Panc1 (cell line): ENCODE measurements around the gene ITGBL1. TPM values are rescaled to one million over a fixed set of nuclear protein-coding genes. Genes with fewer than 3 reads are reported as not detected.

Source experiments
- ATAC-seq: fragments of 200-7000 bp; cut with Tn5 transposase; 2 replicates; pipeline ENCODE4 v1.9.1; 2020; ENCODE audit warnings: mild to moderate bottlenecking, moderate library complexity
- BruUV-seq: library from RNA; stranded (reverse); fragments of 400-500 nt; replicated peaks from 2 replicates; lab custom pipeline; 2021; lab: Mats Ljungman, UMichigan
- CTCF ChIA-PET: fragments of 300-600 bp; sonication (Branson Sonifier 250); formaldehyde crosslinking; loops from one replicate; lab custom pipeline; 2022; ENCODE audit warnings: antibody characterized with exemption; lab: Charles Lee
- POLR2A ChIA-PET: fragments of 300-600 bp; sonication (Branson Sonifier 250); formaldehyde crosslinking; loops from one replicate; lab custom pipeline; 2022; ENCODE audit warnings: antibody characterized with exemption; lab: Charles Lee
- DNase-seq: peaks from one replicate; pipeline ENCODE4 v3.0.0-alpha.2; 2010; ENCODE audit warnings: low read depth, low spot score
- H3K27ac ChIP-seq: 2 replicates; pipeline ENCODE4 v1.5.1; 2011; ENCODE audit warnings: mild to moderate bottlenecking, low read length, inconsistent platforms
- H3K27me3 ChIP-seq: fragments of 200-500 bp; sonication (Bioruptor generic); 2 replicates; pipeline ENCODE4 v1.6.0; 2014; ENCODE audit warnings: low read length, inconsistent platforms; ENCODE audit not compliant: control insufficient read depth, insufficient read depth
- H3K36me3 ChIP-seq: fragments of 200-500 bp; sonication (Bioruptor generic); 2 replicates; pipeline ENCODE4 v1.5.1; 2014; ENCODE audit warnings: inconsistent platforms, mild to moderate bottlenecking, low read length, moderate library complexity; ENCODE audit not compliant: control insufficient read depth, insufficient read depth
- H3K4me1 ChIP-seq: 2 replicates; pipeline ENCODE4 v1.5.1; 2011; ENCODE audit warnings: inconsistent platforms, mild to moderate bottlenecking, low read length, moderate library complexity; ENCODE audit not compliant: control insufficient read depth, insufficient read depth
- H3K4me3 ChIP-seq, 2 experiments: 2 replicates each; pipeline ENCODE4 v1.5.1; 2011 to 2012; ENCODE audit warnings: low read depth in 2 of 2, low read length in 2 of 2, mild to moderate bottlenecking in 2 of 2, inconsistent platforms in 1 of 2, moderate library complexity in 1 of 2
- H3K9me3 ChIP-seq: fragments of 200-500 bp; sonication (Bioruptor generic); 2 replicates; pipeline ENCODE4 v1.5.1; 2014; ENCODE audit warnings: low read depth, mild to moderate bottlenecking, inconsistent platforms, low read length, moderate library complexity; ENCODE audit not compliant: control insufficient read depth, insufficient read depth
- CTCF ChIP-seq: fragments of 450-650 bp; IDR thresholded peaks from 2 replicates; pipeline ENCODE4 v1.5.1; 2017; ENCODE audit warnings: mild to moderate bottlenecking
- POLR2AphosphoS5 ChIP-seq: IDR thresholded peaks from 2 replicates; pipeline ENCODE4 v1.6.1; 2012; ENCODE audit warnings: mild to moderate bottlenecking, low read depth, low read length, moderate library complexity
- REST ChIP-seq, 2 experiments: IDR thresholded peaks; 2 replicates each; pipeline ENCODE4 v1.6.1; 2011 to 2012; ENCODE audit warnings: low read depth in 2 of 2, control low read depth in 1 of 2, low read length in 1 of 2, mild to moderate bottlenecking in 1 of 2, moderate library complexity in 1 of 2; ENCODE audit not compliant: insufficient read depth in 1 of 2
- SIN3A ChIP-seq: IDR thresholded peaks from 2 replicates; pipeline ENCODE4 v1.6.1; 2012; ENCODE audit warnings: low read depth, mild to moderate bottlenecking, low read length, moderate library complexity, borderline replicate concordance; ENCODE audit not compliant: insufficient read depth
- TCF7L2 ChIP-seq: IDR thresholded peaks from 2 replicates; pipeline ENCODE4 v1.6.1; 2011; ENCODE audit warnings: mild to moderate bottlenecking, low read depth, low read length, inconsistent platforms
- in situ Hi-C: cut with HindIII; loops from 2 replicates; pipeline ENCODE4 v1.10.0; 2016; ENCODE audit warnings: low sequenced_read_pairs, low pct_unique_long_range_greater_than_20kb
- intact Hi-C: fragments of 100-400 bp; cut with micrococcal nuclease; formaldehyde crosslinking; loops from one replicate; pipeline ENCODE4 v1.10.0; 2022; ENCODE audit not compliant: unreplicated experiment
- total RNA-seq: library from RNA; stranded (reverse); gene quantifications from one replicate; pipeline ENCODE4 v1.2.1, GENCODE V29; 2021; ENCODE audit not compliant: unreplicated experiment

Gene ITGBL1
- total RNA-seq, 1 experiment from 2014 or later = 14.3 TPM

GRCh38 chr13:101747039-101747438, 294.6 kb downstream of the ITGBL1 start:
- H3K9me3 ChIP-seq = no peaks in the 10 kb centered on the region
- ChIA-PET POLR2A (no interaction called here), CTCF (no interaction called here)
- BruUV-seq = no TSS peak
- TF ChIP-seq REST (IDR thresholded peaks at IDR 0.05; ENCODE audit: insufficient read depth in 1 of 2, low read depth in 2 of 2, low read length in 1 of 2) (no peak), CTCF (no peak), TCF7L2 (no peak), POLR2AphosphoS5 (no peak)
- in situ Hi-C loops = no loop called here
- no peaks in the 10 kb centered on the region for H3K36me3 ChIP-seq
- no peaks in the 10 kb centered on the region; the same call in none of the 2 replicates for H3K4me1 ChIP-seq
- H3K27me3 ChIP-seq = no peaks in the 10 kb centered on the region
- ATAC-seq (no peak), DNase-seq (no peak)
- intact Hi-C loops = no loop called here
- no peak overlapping the region for H3K27ac ChIP-seq
- no peak overlapping the region for H3K4me3 ChIP-seq

GRCh38 chr13:101749584-101749983, 297.1 kb downstream of the ITGBL1 start:
- intact Hi-C loops = no loop called here
- Histone ChIP-seq H3K4me1 (no peaks in the 10 kb centered on the region; the same call in none of the 2 replicates), H3K27me3 (no peaks in the 10 kb centered on the region), H3K4me3 (no peak overlapping the region), H3K27ac (no peak overlapping the region), H3K9me3 (no peaks in the 10 kb centered on the region), H3K36me3 (no peaks in the 10 kb centered on the region)
- no peak for DNase-seq
- in situ Hi-C loops = no loop called here
- no peak for TF ChIP-seq CTCF
- no peak for TF ChIP-seq TCF7L2
- ChIA-PET POLR2A (no interaction called here), CTCF (no interaction called here)
- ATAC-seq = no peak
- BruUV-seq = no TSS peak

GRCh38 chr13:101751488-101751887, 299.0 kb downstream of the ITGBL1 start:
- intact Hi-C loops (no loop called here), in situ Hi-C loops (no loop called here)
- ATAC-seq = peak; percentile 65
- Histone ChIP-seq H3K4me3 (no peak overlapping the region), H3K27me3 (no peaks in the 10 kb centered on the region), H3K4me1 (no peaks in the 10 kb centered on the region; the same call in none of the 2 replicates), H3K36me3 (no peaks in the 10 kb centered on the region), H3K27ac (no peak overlapping the region), H3K9me3 (no peaks in the 10 kb centered on the region)
- CTCF ChIA-PET = no interaction called here
- no TSS peak for BruUV-seq
- DNase-seq = peak; percentile 7
- no peak for TF ChIP-seq REST (IDR thresholded peaks at IDR 0.05; ENCODE audit: insufficient read depth in 1 of 2, low read depth in 2 of 2, low read length in 1 of 2)
- no peak for TF ChIP-seq SIN3A
- no peak for TF ChIP-seq POLR2AphosphoS5
- no peak for TF ChIP-seq CTCF
- no peak for TF ChIP-seq TCF7L2
- POLR2A ChIA-PET = no interaction called here
